GDM1 (cell line): Measurements from ENCODE around the gene RHOBTB3.
A peak's percentile ranks its signal among the peaks of the same experiment; 100 is the strongest.

Experiments used
- DNase-seq: peaks from one replicate; lab custom pipeline; 2025; lab: John Stamatoyannopoulos, UW

Gene RHOBTB3

DNA sequence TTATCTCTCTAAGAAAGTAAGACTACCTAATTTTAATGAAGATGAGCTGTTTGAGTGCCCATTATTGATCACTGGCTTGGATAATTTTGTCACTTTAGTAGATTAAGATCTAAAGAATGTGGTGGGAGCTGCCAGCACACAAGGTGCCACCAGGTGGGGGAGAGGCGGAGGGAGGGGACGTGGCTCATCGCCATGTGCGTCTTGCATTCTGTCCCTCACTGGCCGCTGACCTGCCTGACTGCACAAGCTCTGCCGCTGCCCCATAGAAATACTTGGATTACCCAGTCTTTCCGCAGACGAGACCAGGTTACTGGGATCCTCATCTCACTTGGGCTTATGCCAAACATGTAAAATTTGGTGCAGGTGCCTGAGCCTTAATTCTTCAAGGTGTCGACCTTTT lies 37.6 kb downstream of the RHOBTB3 start:
- no peak for DNase-seq

- DNase-seq, result no peak
Measured at GRCh38 chr5:95770830-95771708, 39.9 kb downstream of the RHOBTB3 start.

DNA sequence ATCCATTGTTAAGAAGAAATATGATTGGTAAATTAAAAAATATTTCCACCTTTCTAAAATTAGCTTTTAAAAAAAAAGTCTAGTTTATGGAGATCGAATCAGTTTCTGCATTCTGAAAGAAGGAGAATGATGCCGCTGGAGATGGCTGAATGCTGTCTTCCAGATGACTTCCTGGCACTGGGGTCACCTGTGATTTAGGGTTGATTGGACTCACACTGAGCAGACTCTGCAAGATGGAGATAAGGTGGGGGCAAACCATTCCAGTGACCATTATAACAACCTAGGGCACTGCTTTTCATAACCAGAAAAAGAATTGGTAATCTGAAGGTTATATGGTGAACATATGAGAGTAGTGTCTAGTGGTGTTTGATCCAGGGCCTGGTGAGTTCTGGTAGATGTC lies 40.8 kb downstream of the RHOBTB3 start:
- no peak for DNase-seq

GRCh38 chr5:95773335-95774059 lies 42.4 kb downstream of the RHOBTB3 start:
- peak; percentile 37 for DNase-seq

DNA sequence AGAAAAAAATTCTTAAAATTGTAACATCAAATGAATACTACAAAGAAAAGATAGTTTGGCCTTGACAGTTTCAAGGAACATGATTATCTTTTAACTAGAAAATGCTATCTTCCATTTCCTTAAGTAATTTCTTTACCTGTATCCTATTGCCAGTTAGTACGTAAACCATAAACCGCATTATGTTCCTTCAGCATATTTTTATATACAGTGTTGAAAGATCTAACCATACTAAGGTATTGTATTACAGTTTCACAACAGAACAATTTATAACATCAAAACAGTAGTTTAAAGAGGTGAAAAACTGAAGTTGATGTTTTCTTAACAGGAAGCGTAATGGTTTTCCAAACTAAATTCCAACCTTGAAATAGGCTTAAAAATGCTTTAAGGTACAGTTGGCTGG lies 46.3 kb downstream of the RHOBTB3 start:
- DNase-seq, result no peak

GRCh38 chr5:95778713-95779436 lies 47.7 kb downstream of the RHOBTB3 start:
- peak; percentile 27 for DNase-seq

- DNase-seq, result peak; percentile 7
Measured at GRCh38 chr5:95779611-95780010, 48.5 kb downstream of the RHOBTB3 start.

DNA sequence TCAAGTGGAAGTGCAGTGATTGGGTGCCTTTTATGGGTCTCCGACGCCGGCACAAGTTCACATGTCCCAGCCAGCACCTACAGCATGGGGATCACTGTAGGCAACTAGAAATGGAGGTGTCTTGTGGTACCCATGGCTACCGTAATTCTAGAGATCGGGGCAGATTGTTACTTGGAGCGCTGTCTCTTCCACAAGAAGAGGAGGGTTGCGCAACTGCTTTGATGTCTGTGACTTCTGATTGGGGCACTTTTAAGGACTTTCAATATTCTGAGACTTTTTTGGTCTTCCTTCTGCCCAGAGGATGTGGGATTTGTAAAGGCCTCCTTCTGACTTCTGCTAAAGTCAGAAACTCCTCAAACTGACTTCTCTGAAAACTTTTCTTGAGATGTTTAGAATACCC lies 49.5 kb downstream of the RHOBTB3 start:
- DNase-seq, result peak; percentile 3

DNA sequence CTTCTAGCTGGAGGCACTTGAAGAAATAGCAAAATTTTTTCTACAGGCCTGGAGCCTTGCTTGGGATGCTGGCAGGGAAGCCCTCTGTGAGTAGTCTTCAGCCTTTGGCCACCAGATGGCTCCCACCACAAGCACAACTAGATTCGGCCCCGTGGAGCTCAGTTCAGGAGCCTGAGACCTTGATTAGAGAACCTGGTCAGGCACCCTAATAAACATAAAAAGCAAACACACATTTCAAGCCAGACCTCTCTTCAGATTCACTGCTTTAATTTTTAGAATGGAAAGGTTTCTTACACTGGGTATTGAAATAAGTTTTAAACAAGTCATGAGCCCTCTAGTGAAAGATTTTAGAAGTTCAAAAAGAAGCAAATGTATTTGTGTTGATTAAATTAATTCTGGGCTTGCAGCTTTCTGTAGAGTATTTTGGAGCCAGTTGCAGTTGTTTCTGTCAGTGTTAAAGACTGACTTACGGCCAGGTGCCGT lies 50.0 kb downstream of the RHOBTB3 start:
- DNase-seq, result peak; percentile 56

DNA sequence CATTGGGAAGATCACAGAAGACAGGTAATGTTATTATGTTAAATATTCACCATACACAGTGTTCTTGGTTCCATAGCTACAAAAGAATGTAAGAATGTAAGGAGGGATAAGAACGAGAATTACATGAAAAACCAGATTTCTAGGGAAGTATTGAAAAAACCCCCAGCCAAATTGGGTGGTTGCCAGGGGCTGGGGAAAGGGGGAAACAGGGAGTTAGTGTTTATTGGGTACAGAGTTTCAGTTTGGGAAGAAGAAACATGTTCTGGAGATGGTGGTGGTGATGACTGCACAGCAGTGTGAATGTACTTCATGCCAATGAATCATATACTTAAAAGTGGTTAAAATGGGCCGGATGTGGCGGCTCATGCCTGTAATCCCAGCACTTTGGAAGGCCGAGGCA lies 51.0 kb downstream of the RHOBTB3 start:
- no peak for DNase-seq

DNA sequence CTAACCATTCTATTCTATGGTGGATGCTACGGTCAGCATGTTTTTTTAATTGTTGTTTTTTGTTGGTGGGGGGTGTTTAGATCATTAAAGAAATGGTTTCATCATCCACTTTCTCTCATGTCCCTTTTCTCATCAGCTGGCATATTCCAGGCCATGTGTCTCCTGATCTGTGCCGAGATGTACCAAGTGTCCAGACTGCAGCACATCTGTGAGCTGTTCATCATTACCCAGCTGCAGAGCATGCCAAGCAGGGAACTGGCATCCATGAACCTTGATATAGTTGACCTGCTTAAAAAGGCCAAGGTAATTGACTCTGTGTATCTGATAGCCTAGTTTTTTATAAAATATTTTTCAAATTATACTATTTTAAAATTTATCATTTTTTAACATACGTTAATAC lies 52.5 kb downstream of the RHOBTB3 start:
- DNase-seq, result no peak

DNA sequence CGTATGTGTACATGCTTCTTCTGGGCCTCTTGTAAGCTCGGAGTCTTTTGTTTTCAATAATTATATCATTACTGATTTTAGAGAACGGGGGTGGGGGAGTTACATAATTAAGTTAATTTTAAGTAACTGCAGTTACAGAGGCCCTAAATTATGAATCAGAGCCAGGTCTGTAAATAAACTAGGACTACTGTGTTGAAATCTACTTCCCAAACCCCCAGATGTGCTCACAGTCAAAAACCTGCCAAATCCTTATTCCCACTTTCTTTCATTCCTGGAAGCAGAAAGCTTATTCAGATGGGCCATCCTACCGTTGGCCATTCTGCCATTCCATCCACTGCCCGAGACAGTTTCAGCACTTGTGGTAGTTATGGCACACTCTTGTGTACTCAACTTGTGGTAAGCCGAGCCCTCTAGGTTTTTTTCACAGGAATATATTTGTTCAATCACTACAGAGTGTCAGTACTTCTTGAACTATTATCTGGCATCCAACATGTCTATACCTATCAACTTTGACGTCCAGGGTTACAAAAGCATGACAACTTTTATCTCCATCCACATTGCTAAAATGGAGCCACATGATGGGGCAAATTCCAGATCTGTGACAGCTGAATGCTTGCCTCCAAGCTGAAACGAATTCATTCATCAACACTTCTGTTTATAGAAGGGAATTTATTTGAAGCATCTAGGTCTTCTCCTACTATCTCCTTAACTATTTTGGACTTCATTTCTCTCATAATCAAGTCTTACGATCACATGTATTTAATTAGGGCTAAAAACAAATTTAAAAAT lies 53.6 kb downstream of the RHOBTB3 start:
- no peak for DNase-seq

GRCh38 chr5:95786821-95787418 lies 55.8 kb downstream of the RHOBTB3 start:
- no peak for DNase-seq

GRCh38 chr5:95788493-95788892 lies 57.4 kb downstream of the RHOBTB3 start:
- no peak for DNase-seq

DNA sequence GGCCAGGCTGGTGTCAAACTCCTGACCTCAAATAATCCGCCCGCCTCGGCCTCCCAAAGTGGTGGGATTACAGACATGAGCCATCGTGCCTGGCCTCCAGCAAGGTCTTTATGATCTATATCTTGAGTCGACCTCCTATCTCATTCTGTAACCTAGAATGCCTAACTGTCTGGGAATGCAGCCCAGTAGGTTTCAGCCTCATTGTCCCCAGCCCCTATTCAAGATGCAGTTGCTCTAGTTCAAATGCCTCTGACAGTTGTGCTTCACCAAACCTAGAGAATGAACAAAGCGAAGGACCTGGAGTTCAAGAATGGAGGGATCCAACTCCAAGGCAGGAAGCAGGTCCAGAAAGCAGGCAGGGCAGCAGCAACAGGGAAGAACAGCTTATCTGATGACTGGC lies 60.6 kb downstream of the RHOBTB3 start:
- DNase-seq, result no peak

DNA sequence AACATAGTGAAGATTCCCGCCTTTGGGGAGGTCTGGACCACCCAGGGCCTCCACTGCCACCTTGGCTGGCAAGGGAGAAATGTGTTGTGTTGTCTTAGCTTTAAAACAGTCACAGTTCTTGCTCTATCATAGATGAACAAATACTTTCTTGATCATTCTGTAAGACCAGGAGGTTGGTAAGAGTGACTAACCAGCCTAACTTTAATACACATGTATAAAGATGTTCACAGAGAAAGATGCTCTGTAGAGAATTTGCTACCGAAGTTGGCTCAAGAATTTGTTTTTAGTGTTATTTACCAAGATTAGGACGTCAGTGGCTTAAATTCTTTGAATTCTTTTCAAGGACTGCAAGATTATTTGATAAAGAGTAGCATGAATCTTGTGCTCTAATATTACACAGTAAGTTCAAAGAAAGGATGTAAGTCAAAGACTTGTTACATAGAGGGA lies 63.0 kb downstream of the RHOBTB3 start:
- DNase-seq, result no peak

DNA sequence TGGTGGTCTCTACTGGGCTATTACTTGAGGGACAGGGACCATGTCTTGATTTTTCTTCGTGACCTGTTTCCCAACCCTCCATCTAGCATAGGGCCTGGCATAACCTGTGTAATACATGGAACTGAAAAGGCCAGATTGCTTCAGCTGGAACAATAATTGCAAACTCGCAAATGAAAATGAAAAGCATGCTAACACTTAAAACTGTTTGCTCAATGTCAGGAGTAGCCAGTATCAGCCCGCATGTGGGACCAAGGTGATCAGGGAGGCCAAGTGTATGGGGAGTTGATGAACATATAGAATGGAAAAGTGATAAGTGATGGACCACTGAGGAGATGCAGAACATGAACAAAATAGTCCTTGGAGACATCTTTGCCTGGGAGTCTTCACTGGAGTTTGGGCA lies 66.2 kb downstream of the RHOBTB3 start:
- DNase-seq, result no peak

- no peak for DNase-seq
Measured at GRCh38 chr5:95798048-95798447, 66.9 kb downstream of the RHOBTB3 start.

DNA sequence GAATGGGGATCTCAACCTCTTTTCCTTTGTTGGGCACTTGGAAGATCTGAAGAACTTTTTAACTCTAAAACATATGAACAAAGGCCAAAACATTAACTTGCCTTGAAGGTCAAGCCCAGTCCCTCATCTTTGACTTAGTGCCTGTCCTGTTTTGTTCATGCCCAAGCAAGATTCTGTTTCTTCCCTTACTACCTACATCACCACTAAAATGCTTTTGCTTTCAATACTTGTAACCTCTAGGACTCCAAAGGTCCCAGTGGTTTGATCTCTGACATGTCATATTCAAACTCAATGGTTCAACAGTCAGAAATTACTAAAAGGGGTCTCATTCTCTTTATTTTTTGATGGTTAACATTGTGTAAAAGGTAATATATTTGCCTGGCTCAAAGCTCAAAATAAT lies 67.4 kb downstream of the RHOBTB3 start:
- no peak for DNase-seq

- no peak for DNase-seq
Measured at GRCh38 chr5:95799191-95799835, 68.2 kb downstream of the RHOBTB3 start.

- no peak for DNase-seq
Measured at GRCh38 chr5:95800553-95800952, 69.4 kb downstream of the RHOBTB3 start.
